Activated T-cell treated with anti-CD3 and anti-CD28 coated beads for 48 hours (primary cell): ENCODE results near the gene ADGRF1.
"Not testable (repeated sequence)": the region's sequence is repeated elsewhere in the genome, so short reads cannot be mapped to it uniquely, and the experiment has no call there.

Source experiments
- DNase-seq: peaks from one replicate; pipeline ENCODE4 v3.0.0-alpha.2; 2020; ENCODE audit warnings: low read depth

ADGRF1 gene

DNA sequence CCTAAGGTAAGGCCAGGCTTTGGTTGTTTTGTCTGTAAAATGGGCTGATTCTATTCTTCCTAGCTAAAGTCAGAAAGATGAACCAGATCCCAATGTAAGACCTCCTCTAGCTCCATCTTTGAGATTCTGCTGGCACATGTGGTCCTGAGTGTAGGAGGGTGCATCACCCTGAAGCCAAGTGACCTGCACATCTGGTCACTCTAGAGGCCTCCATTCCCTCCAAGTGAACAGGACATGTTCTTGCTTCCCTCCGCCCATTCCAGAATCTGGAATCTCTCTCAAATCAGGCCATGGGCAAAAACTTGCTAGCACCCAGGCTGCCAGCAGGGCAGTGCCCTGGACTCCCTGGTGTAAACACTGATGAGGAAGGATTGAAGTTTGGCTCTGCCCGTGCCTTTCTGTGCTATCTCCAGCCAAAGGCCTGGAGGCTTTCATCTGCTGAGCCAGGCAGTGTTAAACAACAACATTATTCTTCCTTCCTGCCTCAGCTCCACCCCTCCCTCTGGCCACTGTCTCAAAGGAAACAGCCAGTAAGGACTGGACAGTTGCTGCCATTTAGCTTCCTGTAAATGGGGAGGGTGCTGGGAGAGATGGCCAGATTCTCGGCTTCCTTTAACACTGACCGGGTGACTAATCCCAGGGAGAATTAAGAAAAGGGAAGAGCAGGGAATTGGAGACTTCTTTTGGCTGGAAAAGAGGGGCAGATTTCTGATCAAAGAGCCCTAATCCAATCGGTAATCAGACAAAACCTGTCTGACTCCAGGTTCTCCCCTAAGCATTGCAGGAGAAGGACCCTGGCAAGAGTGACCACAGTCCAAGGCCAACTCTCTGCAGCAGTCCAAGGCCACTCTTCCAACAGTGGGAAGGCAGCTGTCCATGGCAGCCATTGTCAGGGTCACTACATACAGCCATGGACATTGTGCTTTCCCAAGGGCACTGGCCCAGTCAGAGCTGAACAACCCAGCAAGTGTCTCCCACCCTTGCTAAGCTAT is 19.5 kb upstream of the ADGRF1 start:
- DNase-seq = no peak

DNA sequence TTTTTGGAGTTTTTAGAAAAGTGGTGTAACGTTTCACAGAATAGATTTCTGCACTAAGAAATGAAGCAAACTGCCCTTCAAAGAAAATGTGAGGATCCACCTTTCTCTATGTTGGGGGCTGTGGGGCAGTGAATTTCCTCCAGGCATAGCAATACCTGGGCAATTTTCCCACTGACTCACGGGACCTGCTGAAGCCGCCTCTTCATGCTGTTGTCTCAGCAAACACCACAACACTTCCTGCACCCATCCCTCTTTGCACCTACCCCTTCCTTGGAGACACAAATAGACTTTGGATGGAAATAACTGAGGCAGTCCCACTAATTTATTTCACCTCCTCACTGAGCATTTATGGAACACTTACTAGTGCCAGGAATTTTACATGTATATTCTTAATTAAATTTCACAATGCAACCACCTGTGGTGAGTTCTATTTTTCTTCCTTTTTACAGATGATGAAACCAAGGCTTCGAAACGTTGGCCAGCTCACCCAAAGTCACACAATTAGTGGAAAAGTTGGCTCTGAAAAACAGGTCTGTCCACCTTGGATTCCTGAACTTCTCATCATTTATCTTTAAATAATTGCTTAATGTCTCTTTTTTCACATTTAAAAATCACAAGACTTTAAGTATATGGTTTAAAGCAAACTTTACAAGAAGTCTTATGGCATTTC is 17.2 kb upstream of the ADGRF1 start:
- no peak for DNase-seq

DNA sequence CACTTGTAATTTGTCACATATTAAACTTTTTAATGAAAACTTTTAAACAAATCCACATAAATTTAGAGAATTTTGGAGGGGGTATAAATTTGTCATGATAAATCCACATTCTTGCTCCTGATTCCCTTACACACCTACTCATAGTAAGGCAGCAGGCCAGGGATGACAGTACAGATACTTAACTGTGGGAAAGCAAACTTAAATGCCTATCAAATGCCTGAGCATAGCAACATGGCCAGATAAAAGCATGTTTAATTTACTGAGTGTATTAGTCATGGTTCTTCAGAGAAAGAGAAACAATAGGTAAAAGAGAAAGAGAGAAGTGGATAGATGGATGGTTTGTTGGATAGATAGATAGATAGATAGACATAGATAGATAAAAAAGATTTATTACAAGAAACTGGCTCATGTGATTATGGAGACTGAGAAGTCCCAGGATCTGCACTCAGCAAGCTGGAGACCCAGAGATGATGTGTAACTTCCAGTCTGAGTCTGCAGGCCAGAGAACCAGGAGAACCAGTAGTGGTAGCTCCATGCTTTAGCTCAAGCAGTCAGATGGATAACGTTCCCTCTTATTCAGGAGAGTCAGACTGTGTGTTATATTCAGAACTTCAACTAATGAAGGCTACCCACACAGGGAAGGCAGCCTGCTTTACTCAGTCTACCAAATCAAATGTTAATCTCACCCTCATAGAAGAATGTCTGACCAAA is 15.9 kb upstream of the ADGRF1 start:
- no peak for DNase-seq

DNA sequence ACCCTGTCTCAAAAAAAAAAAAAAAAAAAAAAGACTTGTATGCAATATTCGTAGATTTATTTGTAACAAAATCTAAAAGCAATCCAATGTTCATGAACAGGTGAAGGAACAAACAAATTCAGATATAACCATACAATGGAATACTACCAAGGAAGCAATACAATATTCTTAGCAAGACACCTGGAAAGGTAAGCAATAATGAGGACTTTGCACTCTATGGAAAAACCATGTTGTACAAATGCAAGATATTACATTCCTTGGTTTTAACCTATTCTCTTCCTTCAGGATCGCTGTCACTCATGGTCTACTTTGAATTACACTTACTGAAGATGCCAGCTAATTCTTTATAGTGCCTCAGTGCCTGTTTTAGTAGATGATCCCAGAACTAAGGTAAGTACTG is 14.7 kb upstream of the ADGRF1 start:
- no peak for DNase-seq

DNA sequence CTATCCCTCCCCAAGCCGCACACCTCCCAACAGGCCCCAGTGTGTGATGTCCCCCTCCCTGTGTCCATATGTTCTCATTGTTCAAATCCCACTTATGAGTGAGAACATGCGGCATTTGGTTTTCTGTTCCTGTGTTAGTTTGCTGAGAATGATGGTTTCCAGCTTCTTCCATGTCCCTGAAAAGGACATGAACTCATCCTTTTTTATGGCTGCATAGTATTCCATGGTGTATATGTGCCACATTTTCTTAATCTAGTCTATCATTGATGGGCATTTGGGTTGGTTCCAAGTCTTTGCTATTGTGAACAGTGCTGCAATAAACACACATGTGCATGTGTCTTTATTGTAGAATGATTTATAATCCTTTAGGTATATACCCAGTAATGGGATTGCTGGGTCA is 12.2 kb upstream of the ADGRF1 start:
- not testable (repeated sequence) for DNase-seq

DNA sequence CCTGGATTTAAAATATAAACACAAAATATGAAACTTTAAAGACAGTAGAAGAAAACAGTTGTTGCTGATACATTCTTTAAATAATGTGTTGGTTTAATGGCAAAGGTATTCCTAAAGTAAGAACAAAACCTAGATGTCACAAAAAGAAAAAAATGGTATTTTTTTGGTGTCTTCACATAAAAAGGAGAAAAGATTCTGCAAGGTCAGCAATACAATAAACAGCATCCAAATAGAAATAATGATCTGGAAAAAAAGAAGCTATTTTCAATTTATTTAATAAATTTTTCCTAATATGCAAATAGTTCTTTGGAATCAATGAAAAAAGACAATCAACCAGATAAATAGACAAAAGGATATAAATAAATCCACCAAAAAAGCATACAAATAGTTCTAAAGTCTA is 6.5 kb upstream of the ADGRF1 start:
- DNase-seq = no peak

DNA sequence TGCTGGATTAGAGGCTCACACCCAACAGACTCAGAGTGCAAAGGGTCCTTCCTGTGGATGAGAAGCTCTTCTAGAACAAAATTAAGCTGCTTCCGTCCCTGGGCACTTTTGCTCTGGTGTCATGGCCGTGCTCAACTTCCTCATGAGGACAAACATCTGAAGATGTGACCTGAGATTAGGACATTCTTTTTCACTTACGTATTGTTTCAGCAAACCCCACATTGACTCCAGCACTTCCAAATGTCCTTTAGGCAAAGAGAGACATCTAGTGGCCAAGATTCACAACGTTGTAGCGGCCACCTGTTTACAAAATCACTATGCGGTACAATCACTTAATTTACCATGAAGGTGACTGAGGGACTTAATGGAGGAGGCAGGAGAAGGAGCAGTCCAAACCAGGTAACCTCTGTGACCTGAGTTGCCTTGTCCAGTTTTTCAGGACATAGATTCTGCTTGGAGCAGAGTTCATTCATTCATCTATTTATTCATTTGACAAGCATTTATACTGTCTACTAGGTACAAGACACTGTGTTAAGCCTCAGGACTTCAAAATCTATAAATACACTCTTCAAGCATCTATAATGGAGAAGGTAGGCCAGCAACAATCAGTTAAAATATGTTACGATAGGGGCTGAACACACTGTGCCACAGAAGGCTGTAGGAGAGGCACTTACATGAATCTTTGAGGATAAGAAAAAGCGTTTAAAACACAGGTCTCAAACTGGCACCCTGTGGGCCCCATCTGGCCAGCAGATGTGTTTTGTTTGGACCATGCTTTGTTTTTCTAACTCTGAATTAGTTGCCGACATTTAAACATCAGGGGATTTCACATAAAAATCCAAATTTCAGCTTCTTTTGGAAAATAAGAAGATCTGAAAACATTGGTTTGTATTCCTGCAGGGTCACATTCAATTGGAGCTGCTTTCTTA is 5.6 kb upstream of the ADGRF1 start:
- DNase-seq = no peak

DNA sequence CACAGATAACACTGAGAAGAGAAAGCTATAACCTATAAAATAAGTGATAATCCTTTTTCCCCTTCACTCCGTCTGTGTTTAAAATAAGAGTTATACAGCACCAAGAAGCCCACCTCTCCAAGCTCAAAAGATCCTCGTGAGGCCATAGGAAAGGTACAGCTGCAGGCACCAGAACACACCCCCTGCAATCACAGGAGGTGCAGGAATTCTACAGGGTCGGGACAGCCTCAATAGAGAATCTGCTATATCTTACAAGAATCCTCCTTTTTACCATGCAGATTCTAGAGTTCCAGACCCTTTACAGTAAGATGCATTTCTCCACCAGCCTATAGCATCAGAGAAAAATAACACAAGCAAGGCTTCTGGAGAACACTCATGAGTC is 5.0 kb upstream of the ADGRF1 start:
- DNase-seq = no peak

DNA sequence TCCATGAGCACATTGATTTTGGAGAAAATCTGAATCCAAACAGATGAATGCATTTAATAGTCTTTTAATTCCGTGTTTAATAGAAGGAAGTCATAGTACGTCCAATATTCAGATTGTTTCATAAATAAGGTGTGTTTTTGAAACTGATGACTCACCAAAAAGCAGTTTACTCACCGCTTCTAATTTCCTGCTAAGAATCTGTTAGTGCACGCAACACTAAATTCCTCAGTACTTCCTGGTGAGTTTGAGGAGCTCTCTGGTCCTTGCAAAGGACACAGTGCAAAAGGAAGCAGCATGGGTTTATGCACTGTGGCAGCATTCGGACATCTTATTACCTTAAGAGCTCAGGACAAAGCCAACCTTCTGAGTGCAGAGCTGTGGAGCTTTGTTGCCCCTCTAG is 2.3 kb upstream of the ADGRF1 start:
- DNase-seq = no peak

- no peak for DNase-seq
Observed at GRCh38 chr6:47043286-47043685, 1.2 kb upstream of the ADGRF1 start.

- DNase-seq = no peak
Observed at GRCh38 chr6:47041741-47042140, 391 bp downstream of the ADGRF1 start.

- DNase-seq = no peak
Observed at GRCh38 chr6:47034926-47035325, 7.2 kb downstream of the ADGRF1 start.

GRCh38 chr6:47034421-47034820 is 7.7 kb downstream of the ADGRF1 start:
- no peak for DNase-seq

GRCh38 chr6:47032974-47033765 is 9.0 kb downstream of the ADGRF1 start:
- DNase-seq = no peak

DNA sequence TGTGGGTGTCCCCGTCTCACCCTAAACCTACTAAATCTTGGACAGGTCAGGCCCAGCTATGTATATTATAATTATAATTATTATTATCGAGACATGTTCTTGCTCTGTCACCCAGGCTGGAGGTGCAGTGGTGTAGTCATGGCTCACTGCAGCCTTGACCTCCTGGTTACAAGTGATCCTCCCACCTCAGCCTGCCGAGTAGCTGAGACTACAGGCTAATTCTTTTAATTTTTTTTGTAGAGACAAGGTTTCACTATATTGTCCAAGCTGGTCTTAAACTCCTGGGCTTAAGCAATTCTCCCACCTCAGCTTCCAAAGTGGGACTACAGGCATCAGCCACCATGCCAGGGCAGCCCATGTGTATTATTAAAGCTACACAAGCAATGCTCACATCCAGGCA is 10.5 kb downstream of the ADGRF1 start:
- no peak for DNase-seq

- no peak for DNase-seq
Observed at GRCh38 chr6:47029865-47030561, 12.1 kb downstream of the ADGRF1 start.

GRCh38 chr6:47028835-47029360 is 13.2 kb downstream of the ADGRF1 start:
- no peak for DNase-seq

GRCh38 chr6:47027315-47027714 is 14.8 kb downstream of the ADGRF1 start:
- DNase-seq = no peak

GRCh38 chr6:47026679-47027078 is 15.5 kb downstream of the ADGRF1 start:
- no peak for DNase-seq

DNA sequence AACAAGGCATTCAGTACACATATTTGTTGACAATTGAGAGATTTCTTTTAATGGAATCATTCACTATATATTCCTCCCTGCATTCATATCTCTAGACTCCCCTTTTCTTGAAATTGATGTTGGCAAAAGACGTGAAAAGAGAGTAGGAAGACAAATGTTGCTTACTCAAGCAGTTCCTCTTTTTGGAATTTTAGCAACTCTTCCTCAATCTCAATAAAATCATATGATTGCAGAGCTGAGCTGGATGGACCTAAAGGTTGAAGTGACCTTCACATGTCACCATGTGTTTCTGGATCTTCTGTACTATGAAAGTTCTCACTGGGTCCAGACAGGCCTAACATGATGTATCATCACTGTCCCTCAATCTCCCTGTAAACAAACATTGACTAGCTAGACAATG is 18.6 kb downstream of the ADGRF1 start:
- no peak for DNase-seq
